Effector memory CD4-positive, alpha-beta T cell (primary cell): ENCODE results near the gene PEAK3.

ENCODE experiments used
- DNase-seq, 3 donors: peaks; one replicate each; pipeline ENCODE4 v3.0.0-alpha.2; 2020
- H3K27ac ChIP-seq: 2 replicates; pipeline ENCODE4 v1.7.0; 2013; ENCODE audit warnings: mild to moderate bottlenecking, low read length, moderate library complexity; ENCODE audit not compliant: insufficient read depth, poor library complexity, severe bottlenecking
- H3K27me3 ChIP-seq: replicated peaks from 2 replicates; pipeline ENCODE4 v1.7.0; 2013; ENCODE audit warnings: mild to moderate bottlenecking, low read length; ENCODE audit not compliant: insufficient read depth, control insufficient read depth, poor library complexity, severe bottlenecking
- H3K36me3 ChIP-seq: 2 replicates; pipeline ENCODE4 v1.7.0; 2013; ENCODE audit warnings: mild to moderate bottlenecking, low read length, moderate library complexity; ENCODE audit not compliant: control insufficient read depth, insufficient read depth
- H3K4me1 ChIP-seq: 2 replicates; pipeline ENCODE4 v1.7.0; 2013; ENCODE audit warnings: low read length, mild to moderate bottlenecking; ENCODE audit not compliant: control insufficient read depth, insufficient read depth, poor library complexity, severe bottlenecking
- H3K4me3 ChIP-seq: 2 replicates; pipeline ENCODE4 v1.7.0; 2013; ENCODE audit warnings: low read length, low read depth, mild to moderate bottlenecking; ENCODE audit not compliant: insufficient read depth, poor library complexity, severe bottlenecking
- H3K9me3 ChIP-seq: 2 replicates; pipeline ENCODE4 v1.7.0; 2013; ENCODE audit warnings: mild to moderate bottlenecking, low read length, moderate library complexity; ENCODE audit not compliant: control insufficient read depth

Gene PEAK3

GRCh38 chr19:2236314-2237050, 45.5 kb downstream of the PEAK3 start, which contains the start of the genes PLEKHJ1 and SF3A2:
PLEKHJ1 (minus strand) TSS chr19:2236329; CDS start chr19:2236248, 81 bp downstream.
SF3A2 (plus strand) TSS chr19:2236824; CDS start chr19:2243419, 6,595 bp downstream.
- H3K27me3 ChIP-seq = no peaks in the 10 kb centered on the region
- H3K36me3 ChIP-seq = peaks cover 18% of the 10 kb centered on the region
- H3K4me3 ChIP-seq = peak within 1 kb of the TSS; percentile 77
- peak; percentile 96 to 97 (median 96) for DNase-seq
- peak within 1 kb of the TSS; percentile 96 for H3K27ac ChIP-seq
- H3K9me3 ChIP-seq = no peaks in the 10 kb centered on the region
- peaks cover 52% of the 10 kb centered on the region for H3K4me1 ChIP-seq

- Histone ChIP-seq H3K27me3 (no peaks in the 10 kb centered on the region), H3K9me3 (no peaks in the 10 kb centered on the region), H3K4me1 (peaks cover 47% of the 10 kb centered on the region), H3K27ac (peak overlapping the region; percentile 96), H3K36me3 (peaks cover 20% of the 10 kb centered on the region), H3K4me3 (peak overlapping the region; percentile 77)
- DNase-seq = no peak
These were observed 46.0 kb downstream of the PEAK3 start for GRCh38 chr19:2236064-2236313.

GRCh38 chr19:2235381-2236063, 46.5 kb downstream of the PEAK3 start:
- peaks cover 42% of the 10 kb centered on the region for H3K4me1 ChIP-seq
- peak overlapping the region; percentile 77 for H3K4me3 ChIP-seq
- no peaks in the 10 kb centered on the region for H3K9me3 ChIP-seq
- H3K27me3 ChIP-seq = no peaks in the 10 kb centered on the region
- peaks cover 25% of the 10 kb centered on the region for H3K36me3 ChIP-seq
- peak overlapping the region; percentile 96 for H3K27ac ChIP-seq
- no peak for DNase-seq

DNA sequence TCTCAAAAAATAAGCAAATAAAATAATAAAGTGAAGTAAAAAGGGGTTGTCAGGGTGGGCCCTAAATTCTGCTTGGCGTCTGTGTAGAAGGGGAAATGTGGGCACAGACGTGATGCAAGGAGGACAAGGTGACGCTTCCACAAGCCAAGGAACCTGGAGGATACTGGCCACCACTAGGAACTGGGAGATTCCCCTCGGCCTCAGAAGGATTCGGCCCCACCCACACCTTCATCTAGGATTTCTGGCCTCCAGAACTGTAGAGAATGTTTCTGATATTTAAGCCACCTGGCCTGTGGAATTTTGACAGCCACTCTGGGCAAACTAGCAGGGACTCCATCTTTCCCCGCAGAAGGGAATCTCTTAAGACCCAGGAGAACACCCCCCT, 47.0 kb downstream of the PEAK3 start:
- H3K27me3 ChIP-seq = no peaks in the 10 kb centered on the region
- no peak for DNase-seq
- peak overlapping the region; percentile 77 for H3K4me3 ChIP-seq
- peak overlapping the region; percentile 96 for H3K27ac ChIP-seq
- no peaks in the 10 kb centered on the region for H3K9me3 ChIP-seq
- H3K4me1 ChIP-seq = peaks cover 37% of the 10 kb centered on the region
- peaks cover 29% of the 10 kb centered on the region for H3K36me3 ChIP-seq

DNA sequence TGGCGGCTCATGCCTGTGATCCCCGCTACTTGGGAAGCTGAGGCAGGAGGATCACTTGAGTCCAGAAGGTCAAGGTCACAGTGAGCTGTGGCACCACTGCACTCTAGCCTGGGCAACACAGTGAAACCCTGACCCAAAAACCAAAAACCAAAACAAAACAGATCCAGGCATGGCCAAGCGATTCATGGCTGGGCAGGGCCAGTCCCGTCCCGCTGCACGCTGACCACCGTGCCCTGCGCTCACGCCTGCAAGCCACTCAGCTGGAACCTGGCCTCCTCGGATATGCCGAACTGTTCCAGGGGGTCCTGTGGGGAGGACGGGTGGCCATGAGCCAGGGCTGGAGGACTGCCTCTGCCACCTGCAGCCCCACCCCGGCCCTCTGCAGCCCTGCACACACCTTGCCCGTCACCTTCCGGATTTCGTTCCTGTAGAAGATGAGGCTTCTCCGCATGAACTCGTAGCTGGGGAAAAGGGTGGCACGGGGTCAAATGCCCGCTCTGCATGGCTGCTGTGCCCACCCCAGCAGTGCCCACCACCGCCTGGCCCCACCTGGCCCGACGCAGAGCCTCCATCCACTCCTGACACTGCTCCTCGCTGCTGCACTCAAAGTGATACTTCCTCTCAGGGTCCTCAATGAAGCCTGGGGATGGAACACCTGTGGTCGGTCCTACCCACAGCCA, 48.2 kb downstream of the PEAK3 start:
- Histone ChIP-seq H3K4me1 (peaks cover 33% of the 10 kb centered on the region), H3K4me3 (no peak overlapping the region), H3K27me3 (no peaks in the 10 kb centered on the region), H3K9me3 (no peaks in the 10 kb centered on the region), H3K27ac (no peak overlapping the region), H3K36me3 (peaks cover 39% of the 10 kb centered on the region)
- DNase-seq = no peak

DNA sequence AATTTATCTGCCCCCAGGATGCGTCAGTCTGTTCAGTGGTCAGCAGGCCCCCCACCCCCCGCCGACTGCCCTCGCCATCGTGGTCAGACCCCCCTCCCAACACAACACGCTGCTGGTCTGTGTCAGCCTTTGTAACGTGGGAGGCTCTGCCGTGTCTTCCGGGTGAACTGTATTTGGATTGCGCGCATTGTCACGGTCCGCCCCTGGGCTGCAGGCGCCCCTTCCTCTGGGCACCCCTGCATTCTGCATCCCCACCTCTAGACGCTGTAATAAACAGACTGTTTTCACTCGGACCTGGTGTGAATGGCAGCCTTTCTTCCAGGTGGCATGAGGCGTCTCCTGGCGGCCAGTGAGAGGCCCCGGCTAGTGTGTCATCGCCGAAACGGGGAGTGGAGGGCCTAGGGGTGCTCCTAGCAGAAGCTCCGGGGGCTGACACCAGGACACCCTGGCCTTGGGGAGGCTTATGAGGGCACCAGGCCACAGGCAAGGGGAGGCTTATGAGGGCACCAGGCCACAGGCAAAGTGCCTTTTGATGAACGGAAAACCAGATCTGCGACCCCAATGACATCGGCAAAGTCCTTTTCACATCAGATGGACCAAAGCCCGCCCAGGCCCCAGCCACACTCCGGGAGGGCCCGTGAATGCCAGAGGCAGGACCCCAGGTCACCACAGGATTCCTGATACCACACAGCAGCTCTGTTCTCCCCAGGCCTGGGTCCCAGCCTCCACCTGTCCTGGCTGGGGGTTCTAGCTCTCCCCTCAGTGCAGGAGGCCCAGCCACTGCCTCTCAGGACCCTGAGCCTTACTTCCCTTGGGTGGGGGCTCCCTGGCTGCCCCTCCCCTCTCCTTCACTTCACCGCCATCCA, 49.5 kb downstream of the PEAK3 start:
- no peak overlapping the region for H3K4me3 ChIP-seq
- H3K4me1 ChIP-seq = peaks cover 22% of the 10 kb centered on the region
- no peaks in the 10 kb centered on the region for H3K9me3 ChIP-seq
- H3K27ac ChIP-seq = no peak overlapping the region
- no peaks in the 10 kb centered on the region for H3K27me3 ChIP-seq
- DNase-seq = no peak
- peaks cover 47% of the 10 kb centered on the region for H3K36me3 ChIP-seq

GRCh38 chr19:2231621-2232221, 50.3 kb downstream of the PEAK3 start:
- DNase-seq = no peak
- Histone ChIP-seq H3K36me3 (peaks cover 47% of the 10 kb centered on the region), H3K4me3 (no peak overlapping the region), H3K27me3 (no peaks in the 10 kb centered on the region), H3K9me3 (no peaks in the 10 kb centered on the region), H3K27ac (no peak overlapping the region), H3K4me1 (peaks cover 16% of the 10 kb centered on the region)

DNA sequence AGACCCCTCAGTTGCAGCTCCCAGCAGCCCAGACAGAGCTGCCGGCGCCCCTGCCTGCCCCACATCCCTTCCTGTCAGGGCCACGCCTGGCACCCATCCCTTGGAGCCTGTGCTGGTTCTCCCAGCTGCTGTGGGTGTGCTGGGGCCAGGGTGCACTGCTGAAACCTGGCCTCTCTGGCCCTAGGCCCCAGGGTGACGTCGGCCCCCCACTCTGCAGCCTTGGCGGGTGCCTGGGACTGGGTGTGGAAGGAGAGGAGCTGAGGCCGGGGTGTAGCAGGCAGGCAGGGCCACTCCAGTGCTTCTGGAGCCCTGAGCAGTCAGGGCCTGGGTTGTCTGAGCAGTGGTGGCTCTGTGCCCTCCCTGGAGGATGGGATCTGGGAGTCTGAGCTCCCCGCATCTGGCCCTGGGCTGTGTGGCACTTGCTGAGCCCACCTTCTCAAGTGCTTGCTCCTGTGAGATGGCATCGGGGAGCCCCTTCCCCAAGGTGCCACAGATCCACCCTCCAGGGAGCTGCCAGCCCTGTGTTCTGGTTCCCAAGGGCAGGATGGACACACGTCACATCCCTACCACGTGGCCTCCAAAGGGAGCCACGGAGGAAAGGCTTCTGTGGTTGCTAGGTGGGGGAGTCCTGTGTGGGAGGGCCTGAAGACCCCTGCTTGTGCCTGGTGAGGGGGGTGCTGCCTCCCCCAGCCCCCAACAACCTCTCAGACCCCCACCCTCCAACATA, 51.0 kb downstream of the PEAK3 start:
- peaks cover 16% of the 10 kb centered on the region for H3K4me1 ChIP-seq
- no peaks in the 10 kb centered on the region for H3K9me3 ChIP-seq
- peaks cover 53% of the 10 kb centered on the region for H3K36me3 ChIP-seq
- H3K27me3 ChIP-seq = no peaks in the 10 kb centered on the region
- no peak overlapping the region for H3K27ac ChIP-seq
- H3K4me3 ChIP-seq = no peak overlapping the region
- DNase-seq = no peak

DNA sequence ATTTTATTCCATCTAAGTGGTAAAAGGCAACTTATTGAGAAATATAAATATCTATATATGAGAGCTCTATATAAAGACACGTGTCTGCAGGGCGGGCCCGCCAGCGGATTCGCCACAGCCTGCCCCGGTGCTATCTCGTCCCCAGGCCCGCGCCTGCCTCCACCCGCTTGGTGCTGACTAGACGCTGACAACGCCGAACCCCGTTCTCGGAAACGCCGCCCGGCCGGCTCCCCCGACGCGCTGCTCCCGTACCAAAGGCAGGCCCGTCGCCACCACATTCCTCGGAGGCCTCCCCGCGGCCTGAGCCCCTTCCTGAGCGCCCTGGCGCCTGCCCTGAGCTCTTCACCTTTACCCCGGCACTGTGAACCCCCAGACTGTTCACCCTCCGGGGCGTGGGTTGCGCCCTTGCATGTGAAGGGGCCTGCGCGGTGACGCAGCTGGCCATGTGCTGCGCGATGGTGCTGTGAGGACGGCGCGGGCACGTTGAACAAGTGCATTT, 51.9 kb downstream of the PEAK3 start:
- peaks cover 12% of the 10 kb centered on the region for H3K4me1 ChIP-seq
- no peaks in the 10 kb centered on the region for H3K9me3 ChIP-seq
- H3K27ac ChIP-seq = no peak overlapping the region
- no peaks in the 10 kb centered on the region for H3K27me3 ChIP-seq
- DNase-seq = no peak
- H3K4me3 ChIP-seq = no peak overlapping the region
- H3K36me3 ChIP-seq = peaks cover 61% of the 10 kb centered on the region
